ENCODE data around the gene TPPP. TPM values are rescaled to one million over a fixed set of nuclear protein-coding genes. Genes with fewer than 3 reads are reported as not detected.

Gene TPPP
- total RNA-seq, 1 donor from 2014 or later: 2.2 TPM

DNA sequence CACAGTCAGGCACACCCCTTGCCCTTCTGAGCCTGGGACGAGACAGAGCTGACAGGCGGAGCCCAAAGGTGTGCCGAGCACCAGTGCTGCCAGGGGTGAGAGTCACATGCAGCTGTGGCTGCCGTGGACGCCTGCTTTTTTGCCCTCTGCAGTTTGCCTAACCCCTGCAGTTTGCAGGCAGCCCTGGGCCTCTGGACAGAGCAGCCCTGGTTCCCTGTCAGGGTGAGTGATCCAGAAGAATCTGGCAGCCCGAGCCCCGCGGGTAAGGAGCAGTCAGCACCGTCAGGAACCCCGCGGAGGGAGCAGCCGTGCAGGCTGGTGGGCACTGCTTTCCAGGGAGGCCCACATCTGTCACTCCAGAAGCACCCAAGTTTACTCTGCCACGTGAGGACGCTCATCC is 50.7 kb downstream of the TPPP start:
- H3K9ac ChIP-seq (ENCODE audit: low read length): no peak overlapping the region
- no peaks in the 10 kb centered on the region for H3K79me2 ChIP-seq (ENCODE audit: insufficient read depth, low read length)
- H3K4me3 Mint-ChIP-seq (ENCODE audit: unreplicated experiment): no peak overlapping the region
- no peak overlapping the region for H3K4me2 ChIP-seq (ENCODE audit: low read length)
- no peaks in the 10 kb centered on the region for H3K4me1 ChIP-seq (ENCODE audit: insufficient read depth, low read length)
- no peak for FAIRE-seq
- H3K4me3 ChIP-seq (ENCODE audit: insufficient read depth, low read depth, low read length): no peak overlapping the region
- H3K36me3 ChIP-seq (ENCODE audit: insufficient read depth, low read length): peaks cover 5% of the 10 kb centered on the region
- H3K27me3 ChIP-seq (ENCODE audit: insufficient read depth, low read length): no peaks in the 10 kb centered on the region
- TF ChIP-seq, protein P1, sequence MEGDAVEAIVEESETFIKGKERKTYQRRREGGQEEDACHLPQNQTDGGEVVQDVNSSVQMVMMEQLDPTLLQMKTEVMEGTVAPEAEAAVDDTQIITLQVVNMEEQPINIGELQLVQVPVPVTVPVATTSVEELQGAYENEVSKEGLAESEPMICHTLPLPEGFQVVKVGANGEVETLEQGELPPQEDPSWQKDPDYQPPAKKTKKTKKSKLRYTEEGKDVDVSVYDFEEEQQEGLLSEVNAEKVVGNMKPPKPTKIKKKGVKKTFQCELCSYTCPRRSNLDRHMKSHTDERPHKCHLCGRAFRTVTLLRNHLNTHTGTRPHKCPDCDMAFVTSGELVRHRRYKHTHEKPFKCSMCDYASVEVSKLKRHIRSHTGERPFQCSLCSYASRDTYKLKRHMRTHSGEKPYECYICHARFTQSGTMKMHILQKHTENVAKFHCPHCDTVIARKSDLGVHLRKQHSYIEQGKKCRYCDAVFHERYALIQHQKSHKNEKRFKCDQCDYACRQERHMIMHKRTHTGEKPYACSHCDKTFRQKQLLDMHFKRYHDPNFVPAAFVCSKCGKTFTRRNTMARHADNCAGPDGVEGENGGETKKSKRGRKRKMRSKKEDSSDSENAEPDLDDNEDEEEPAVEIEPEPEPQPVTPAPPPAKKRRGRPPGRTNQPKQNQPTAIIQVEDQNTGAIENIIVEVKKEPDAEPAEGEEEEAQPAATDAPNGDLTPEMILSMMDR (IDR thresholded peaks at IDR 0.05; ENCODE audit: insufficient read depth, low read depth, low read length): no peak
- no peak for TF ChIP-seq EZH2 (IDR thresholded peaks at IDR 0.05; ENCODE audit: insufficient read depth, low read length)
- DNase-seq (ENCODE audit: low read depth): no peak
- no peaks in the 10 kb centered on the region for H3K27me3 Mint-ChIP-seq (ENCODE audit: low read depth, unreplicated experiment)
- no peaks in the 10 kb centered on the region for H3K4me1 Mint-ChIP-seq (ENCODE audit: low read depth, unreplicated experiment)
- no peak overlapping the region for H3K27ac ChIP-seq (ENCODE audit: low read depth, low read length)
- no peaks in the 10 kb centered on the region for H4K20me1 ChIP-seq (ENCODE audit: insufficient read depth, low read length)
- peaks cover 28% of the 10 kb centered on the region for H3K36me3 Mint-ChIP-seq (ENCODE audit: low read depth, unreplicated experiment)
- H3K9me3 ChIP-seq (ENCODE audit: insufficient read depth, low read depth, low read length): no peaks in the 10 kb centered on the region
- no peaks in the 10 kb centered on the region for H3K9me3 Mint-ChIP-seq (ENCODE audit: unreplicated experiment)
- no peak overlapping the region for H3K27ac Mint-ChIP-seq (ENCODE audit: unreplicated experiment)
- H2AFZ ChIP-seq (ENCODE audit: low read depth, low read length): no peak overlapping the region

GRCh38 chr5:641331-641765 is 51.8 kb downstream of the TPPP start:
- Histone ChIP-seq H3K79me2 (ENCODE audit: insufficient read depth, low read length) (no peaks in the 10 kb centered on the region), H2AFZ (ENCODE audit: low read depth, low read length) (no peak overlapping the region), H3K27ac (ENCODE audit: low read depth, low read length) (no peak overlapping the region), H3K9me3 (ENCODE audit: insufficient read depth, low read depth, low read length) (no peaks in the 10 kb centered on the region), H4K20me1 (ENCODE audit: insufficient read depth, low read length) (no peaks in the 10 kb centered on the region), H3K4me2 (ENCODE audit: low read length) (no peak overlapping the region), H3K4me1 (ENCODE audit: insufficient read depth, low read length) (no peaks in the 10 kb centered on the region), H3K36me3 (ENCODE audit: insufficient read depth, low read length) (peaks cover 5% of the 10 kb centered on the region), H3K4me3 (ENCODE audit: insufficient read depth, low read depth, low read length) (no peak overlapping the region), H3K27me3 (ENCODE audit: insufficient read depth, low read length) (no peaks in the 10 kb centered on the region), H3K9ac (ENCODE audit: low read length) (no peak overlapping the region)
- no peak overlapping the region for H3K27ac Mint-ChIP-seq (ENCODE audit: unreplicated experiment)
- peaks cover 29% of the 10 kb centered on the region for H3K36me3 Mint-ChIP-seq (ENCODE audit: low read depth, unreplicated experiment)
- H3K9me3 Mint-ChIP-seq (ENCODE audit: unreplicated experiment): no peaks in the 10 kb centered on the region
- no peak for DNase-seq (ENCODE audit: low read depth)
- no peaks in the 10 kb centered on the region for H3K27me3 Mint-ChIP-seq (ENCODE audit: low read depth, unreplicated experiment)
- no peak for FAIRE-seq
- H3K4me1 Mint-ChIP-seq (ENCODE audit: low read depth, unreplicated experiment): no peaks in the 10 kb centered on the region
- TF ChIP-seq, protein P1 (IDR thresholded peaks at IDR 0.05; ENCODE audit: insufficient read depth, low read depth, low read length): no peak
- TF ChIP-seq EZH2 (IDR thresholded peaks at IDR 0.05; ENCODE audit: insufficient read depth, low read length): no peak
- no peak overlapping the region for H3K4me3 Mint-ChIP-seq (ENCODE audit: unreplicated experiment)

DNA sequence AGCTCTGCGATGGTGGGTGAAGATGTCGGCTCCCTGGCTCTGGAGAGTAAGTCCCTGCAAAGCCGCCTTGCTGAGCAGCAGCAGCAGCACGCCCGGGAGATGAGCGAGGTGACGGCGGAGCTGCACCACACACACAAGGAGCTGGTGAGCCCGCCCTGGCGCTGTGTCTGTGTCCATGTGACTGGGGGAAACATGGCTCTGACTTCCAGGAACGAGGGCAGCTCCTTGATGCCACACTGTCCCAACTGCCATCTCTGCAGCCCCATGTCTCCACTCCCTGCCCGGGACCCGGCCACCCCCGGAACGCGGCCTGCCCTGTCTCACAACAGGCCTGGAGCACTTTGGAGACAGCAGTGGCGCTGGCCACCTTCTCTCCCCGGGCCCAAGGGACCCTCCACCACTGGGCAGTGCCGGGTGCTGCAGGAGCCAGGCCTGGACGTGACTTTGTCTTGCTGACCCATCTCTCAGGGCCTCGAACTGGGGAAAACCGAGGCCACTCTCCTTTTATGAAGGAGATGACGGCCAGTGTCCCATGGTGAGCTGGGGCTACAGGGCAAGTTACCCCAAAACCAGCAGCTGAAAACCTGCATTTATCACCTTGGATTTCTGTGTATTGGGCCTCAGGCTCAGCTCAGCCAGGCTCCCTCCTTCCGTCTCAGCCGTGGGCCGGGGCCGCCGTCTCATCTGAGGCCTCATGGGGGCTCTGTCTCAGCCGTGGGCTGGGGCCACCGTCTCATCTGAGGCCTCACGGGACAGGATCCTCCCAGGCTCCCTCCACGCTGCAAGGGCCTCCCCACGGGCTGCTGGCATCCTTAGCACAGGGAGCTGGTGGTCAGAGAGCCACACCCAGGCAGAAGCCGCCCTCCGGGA is 52.5 kb downstream of the TPPP start:
- no peak overlapping the region for H3K4me3 Mint-ChIP-seq (ENCODE audit: unreplicated experiment)
- H3K36me3 Mint-ChIP-seq (ENCODE audit: low read depth, unreplicated experiment): peaks cover 29% of the 10 kb centered on the region
- peak overlapping the region; percentile 26 for H3K27ac Mint-ChIP-seq (ENCODE audit: unreplicated experiment)

More for the DNA sequence above, 52.5 kb downstream of the TPPP start:
- Histone ChIP-seq H3K9ac (ENCODE audit: low read length) (no peak overlapping the region), H3K4me3 (ENCODE audit: insufficient read depth, low read depth, low read length) (no peak overlapping the region), H3K4me1 (ENCODE audit: insufficient read depth, low read length) (no peaks in the 10 kb centered on the region), H4K20me1 (ENCODE audit: insufficient read depth, low read length) (no peaks in the 10 kb centered on the region), H2AFZ (ENCODE audit: low read depth, low read length) (no peak overlapping the region), H3K27me3 (ENCODE audit: insufficient read depth, low read length) (no peaks in the 10 kb centered on the region), H3K4me2 (ENCODE audit: low read length) (no peak overlapping the region), H3K27ac (ENCODE audit: low read depth, low read length) (no peak overlapping the region), H3K9me3 (ENCODE audit: insufficient read depth, low read depth, low read length) (no peaks in the 10 kb centered on the region), H3K36me3 (ENCODE audit: insufficient read depth, low read length) (peaks cover 11% of the 10 kb centered on the region), H3K79me2 (ENCODE audit: insufficient read depth, low read length) (no peaks in the 10 kb centered on the region)
- DNase-seq (ENCODE audit: low read depth) (no peak), FAIRE-seq (no peak)
- H3K4me1 Mint-ChIP-seq (ENCODE audit: low read depth, unreplicated experiment): no peaks in the 10 kb centered on the region
- H3K9me3 Mint-ChIP-seq (ENCODE audit: unreplicated experiment): no peaks in the 10 kb centered on the region
- no peaks in the 10 kb centered on the region for H3K27me3 Mint-ChIP-seq (ENCODE audit: low read depth, unreplicated experiment)
- TF ChIP-seq, protein P1 (IDR thresholded peaks at IDR 0.05; ENCODE audit: insufficient read depth, low read depth, low read length): no peak
- no peak for TF ChIP-seq EZH2 (IDR thresholded peaks at IDR 0.05; ENCODE audit: insufficient read depth, low read length)

All from astrocyte (in vitro differentiated cells and primary cell).